ENCODE data around the gene KIAA0232.

The KIAA0232 gene, protein sequence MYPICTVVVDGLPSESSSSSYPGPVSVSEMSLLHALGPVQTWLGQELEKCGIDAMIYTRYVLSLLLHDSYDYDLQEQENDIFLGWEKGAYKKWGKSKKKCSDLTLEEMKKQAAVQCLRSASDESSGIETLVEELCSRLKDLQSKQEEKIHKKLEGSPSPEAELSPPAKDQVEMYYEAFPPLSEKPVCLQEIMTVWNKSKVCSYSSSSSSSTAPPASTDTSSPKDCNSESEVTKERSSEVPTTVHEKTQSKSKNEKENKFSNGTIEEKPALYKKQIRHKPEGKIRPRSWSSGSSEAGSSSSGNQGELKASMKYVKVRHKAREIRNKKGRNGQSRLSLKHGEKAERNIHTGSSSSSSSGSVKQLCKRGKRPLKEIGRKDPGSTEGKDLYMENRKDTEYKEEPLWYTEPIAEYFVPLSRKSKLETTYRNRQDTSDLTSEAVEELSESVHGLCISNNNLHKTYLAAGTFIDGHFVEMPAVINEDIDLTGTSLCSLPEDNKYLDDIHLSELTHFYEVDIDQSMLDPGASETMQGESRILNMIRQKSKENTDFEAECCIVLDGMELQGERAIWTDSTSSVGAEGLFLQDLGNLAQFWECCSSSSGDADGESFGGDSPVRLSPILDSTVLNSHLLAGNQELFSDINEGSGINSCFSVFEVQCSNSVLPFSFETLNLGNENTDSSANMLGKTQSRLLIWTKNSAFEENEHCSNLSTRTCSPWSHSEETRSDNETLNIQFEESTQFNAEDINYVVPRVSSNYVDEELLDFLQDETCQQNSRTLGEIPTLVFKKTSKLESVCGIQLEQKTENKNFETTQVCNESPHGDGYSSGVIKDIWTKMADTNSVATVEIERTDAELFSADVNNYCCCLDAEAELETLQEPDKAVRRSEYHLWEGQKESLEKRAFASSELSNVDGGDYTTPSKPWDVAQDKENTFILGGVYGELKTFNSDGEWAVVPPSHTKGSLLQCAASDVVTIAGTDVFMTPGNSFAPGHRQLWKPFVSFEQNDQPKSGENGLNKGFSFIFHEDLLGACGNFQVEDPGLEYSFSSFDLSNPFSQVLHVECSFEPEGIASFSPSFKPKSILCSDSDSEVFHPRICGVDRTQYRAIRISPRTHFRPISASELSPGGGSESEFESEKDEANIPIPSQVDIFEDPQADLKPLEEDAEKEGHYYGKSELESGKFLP (N-terminal part only)

DNA sequence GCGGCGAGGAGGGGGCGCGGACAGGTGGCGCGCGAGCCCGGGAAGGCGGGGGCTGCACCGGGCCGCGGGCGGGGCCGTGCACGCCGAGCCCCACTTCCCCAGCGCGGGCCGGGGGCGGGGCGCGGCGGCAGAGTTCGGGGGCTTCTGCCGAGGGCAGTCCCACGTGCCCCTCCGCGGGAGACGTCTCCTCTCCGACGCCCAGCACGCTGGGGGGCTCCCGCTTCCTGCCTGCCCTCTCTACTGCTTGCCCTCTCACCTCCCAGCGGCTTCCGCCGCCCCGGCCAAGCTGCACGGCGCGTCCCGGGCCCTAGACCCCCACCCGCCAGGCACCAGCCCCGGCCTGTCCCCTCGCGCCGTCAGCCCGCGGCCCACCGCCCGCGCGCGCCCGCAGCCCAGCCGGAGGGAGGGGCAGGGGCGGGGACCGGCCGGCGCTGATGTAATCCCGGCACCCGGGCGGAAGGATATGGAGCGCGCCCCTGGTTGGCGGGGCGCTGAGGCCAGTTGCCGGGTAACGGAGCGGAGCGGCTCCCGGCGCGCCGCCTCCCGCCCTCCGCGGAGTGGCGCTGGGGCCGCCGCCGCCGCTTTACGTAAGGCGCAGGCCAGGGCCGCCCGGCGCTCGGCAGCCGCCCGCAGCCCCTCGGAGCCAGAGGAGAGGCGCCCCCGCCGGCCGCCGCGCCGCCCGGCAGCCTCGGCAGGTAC, at the start of gene KIAA0232:
KIAA0232 (plus strand) TSS at position 581 of the 699 bp plus-strand sequence. CDS start 41,727 bp downstream, outside the sequence.
- DNase-seq (ENCODE audit: low read depth): peak; percentile 79

DNA sequence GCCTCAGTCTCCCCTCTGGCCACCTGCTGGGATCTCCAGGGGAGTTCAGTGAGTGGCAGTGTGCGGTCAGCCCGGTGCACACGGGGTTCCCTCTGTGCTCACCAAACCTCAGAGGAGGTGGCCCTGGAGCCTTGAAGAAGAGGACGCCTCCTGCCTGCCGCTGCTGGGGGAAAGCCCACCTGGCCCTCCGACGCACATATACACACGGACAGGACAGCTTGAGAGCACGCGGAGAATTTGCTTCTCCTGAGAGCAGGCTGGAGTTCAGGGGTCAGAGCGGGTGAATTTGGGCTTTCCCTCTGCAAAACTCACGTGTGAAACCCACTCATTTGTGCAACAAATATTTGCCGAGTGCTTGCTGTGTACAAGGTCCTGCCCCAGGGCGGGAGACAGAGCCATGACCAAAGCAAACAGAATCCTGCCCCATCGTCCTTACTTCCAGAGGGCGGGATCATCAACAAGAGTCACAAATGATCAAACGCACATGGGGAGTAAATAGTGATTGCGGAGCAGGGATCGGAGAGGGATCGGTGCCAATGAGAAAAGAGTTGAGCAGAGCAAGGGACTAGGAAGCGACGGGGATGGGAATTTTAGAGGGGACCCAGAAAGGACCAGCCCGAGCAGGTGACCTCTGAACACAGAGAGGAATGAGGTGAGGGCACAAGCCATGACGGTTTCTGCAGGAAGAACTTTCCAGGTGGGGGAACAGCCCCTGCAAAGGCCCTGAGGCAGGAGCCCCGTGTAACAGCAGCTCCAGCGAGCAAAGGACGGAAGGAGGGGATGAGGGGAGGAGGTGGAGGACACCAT, 49.0 kb upstream of the KIAA0232 start:
- DNase-seq (ENCODE audit: low read depth): no peak

DNA sequence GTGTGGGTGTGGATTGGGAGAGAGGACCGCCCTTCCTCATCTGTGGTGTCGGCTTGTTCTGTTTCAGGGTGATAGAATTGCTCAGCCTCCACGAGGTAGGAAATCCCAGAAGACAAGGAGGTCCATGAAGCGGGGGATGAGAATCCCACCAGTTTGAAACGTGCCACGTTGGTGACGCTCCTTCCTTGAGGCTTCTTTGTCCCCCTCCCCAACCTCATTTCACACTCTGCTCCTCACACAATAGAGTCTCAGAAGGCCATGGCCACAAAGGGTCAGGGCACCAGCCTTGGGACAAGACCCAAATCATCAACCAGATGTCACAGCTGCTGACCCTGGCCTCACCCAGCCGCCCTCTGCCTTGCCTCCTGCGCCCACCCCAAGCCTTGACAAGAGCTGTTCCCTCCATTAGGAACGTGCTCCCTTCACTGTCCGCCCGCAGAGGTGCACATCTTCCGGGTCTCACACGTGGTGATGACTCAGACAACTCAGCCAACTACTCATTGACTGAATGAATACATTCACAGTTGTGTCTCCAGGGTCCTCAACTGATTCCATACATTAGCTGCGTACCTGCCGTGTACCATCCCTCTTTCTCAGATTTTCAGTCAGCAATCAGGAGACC, 48.3 kb upstream of the KIAA0232 start:
- DNase-seq (ENCODE audit: low read depth): no peak

DNA sequence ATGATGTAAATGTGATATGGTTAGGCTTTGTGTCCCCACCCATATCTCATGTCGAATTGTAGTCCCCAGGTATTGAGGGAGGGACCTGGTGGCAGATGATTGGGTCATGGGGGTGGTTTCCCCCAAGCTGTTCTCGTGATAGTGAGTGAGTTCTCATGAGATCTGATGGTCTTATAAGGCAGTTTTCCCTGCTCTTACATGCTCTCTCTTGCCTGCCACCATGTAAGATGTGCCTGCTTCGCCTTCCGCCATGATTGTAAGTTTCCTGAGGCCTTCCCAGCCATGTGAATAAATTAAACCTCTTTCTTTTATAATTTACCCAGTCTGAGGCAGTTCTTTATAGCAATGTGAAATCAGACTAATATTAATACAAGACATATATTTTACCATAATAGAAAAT, 42.6 kb upstream of the KIAA0232 start:
- no peak for DNase-seq (ENCODE audit: low read depth)

DNA sequence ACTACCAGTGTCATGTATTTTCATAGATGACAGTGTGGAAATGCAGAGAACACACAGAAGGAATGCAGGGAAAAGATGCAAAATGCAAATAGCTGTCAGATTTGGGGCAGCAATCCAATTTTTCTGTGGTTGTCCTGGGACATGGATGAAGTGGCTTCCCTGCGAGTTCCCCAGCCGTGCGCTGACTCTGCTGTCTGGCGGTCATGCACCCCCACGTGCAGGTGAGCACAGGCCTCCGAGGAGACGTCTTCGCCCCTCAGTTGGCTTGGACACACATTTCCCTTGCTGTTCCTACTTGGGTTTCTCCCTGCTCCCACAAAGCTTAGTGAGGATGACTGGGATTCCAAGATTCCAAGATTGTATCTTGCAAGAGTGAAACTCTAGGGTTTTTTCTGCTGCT, 42.2 kb upstream of the KIAA0232 start:
- no peak for DNase-seq (ENCODE audit: low read depth)

GRCh38 chr4:6742507-6742906, 40.0 kb upstream of the KIAA0232 start:
- DNase-seq (ENCODE audit: low read depth): no peak

GRCh38 chr4:6742989-6743388, 39.5 kb upstream of the KIAA0232 start:
- no peak for DNase-seq (ENCODE audit: low read depth)

GRCh38 chr4:6746721-6747293, 35.7 kb upstream of the KIAA0232 start:
- DNase-seq (ENCODE audit: low read depth): no peak

- DNase-seq (ENCODE audit: low read depth): no peak
Observed at GRCh38 chr4:6747294-6748051, 35.1 kb upstream of the KIAA0232 start.

DNA sequence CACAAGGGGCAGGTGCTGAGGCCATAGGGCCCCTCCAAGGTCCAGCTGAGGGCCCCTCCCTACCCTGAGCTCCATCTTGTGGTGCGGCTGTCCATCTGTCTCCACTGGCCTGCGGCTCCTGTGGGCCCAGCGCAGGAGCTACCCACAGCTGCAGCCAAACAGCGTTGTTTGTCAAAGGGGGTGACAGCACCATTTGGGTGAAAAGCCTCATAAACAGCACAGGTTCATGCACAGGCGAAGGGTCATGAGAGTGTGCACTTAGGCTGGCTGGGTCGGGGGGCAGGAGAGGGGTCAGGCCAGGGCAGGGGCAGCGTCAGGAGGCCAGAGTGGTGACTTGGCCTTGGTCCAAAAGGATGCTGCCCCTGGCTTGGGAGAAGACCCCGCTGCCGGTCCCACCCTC, 34.2 kb upstream of the KIAA0232 start:
- DNase-seq (ENCODE audit: low read depth): no peak

GRCh38 chr4:6749340-6750171, 33.0 kb upstream of the KIAA0232 start:
- no peak for DNase-seq (ENCODE audit: low read depth)

GRCh38 chr4:6750286-6751221, 32.0 kb upstream of the KIAA0232 start:
- no peak for DNase-seq (ENCODE audit: low read depth)

GRCh38 chr4:6751611-6752485, 30.7 kb upstream of the KIAA0232 start:
- DNase-seq (ENCODE audit: low read depth): no peak

DNA sequence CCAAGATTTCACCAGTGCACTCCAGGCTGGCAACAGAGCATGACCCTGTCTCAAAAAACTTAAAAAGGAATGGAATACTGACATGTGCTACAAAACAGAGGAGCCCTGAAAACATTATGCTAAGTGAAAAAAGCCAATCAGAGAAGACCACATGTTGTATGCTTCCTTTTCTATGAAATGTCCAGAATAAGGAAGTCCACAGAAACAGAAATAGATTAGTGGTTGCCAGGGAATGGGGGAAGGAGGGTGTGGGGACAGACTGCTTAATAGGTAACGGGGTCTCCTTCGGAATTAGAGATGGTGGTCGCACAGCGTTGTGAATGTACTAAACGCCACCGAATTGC, 30.1 kb upstream of the KIAA0232 start:
- no peak for DNase-seq (ENCODE audit: low read depth)

DNA sequence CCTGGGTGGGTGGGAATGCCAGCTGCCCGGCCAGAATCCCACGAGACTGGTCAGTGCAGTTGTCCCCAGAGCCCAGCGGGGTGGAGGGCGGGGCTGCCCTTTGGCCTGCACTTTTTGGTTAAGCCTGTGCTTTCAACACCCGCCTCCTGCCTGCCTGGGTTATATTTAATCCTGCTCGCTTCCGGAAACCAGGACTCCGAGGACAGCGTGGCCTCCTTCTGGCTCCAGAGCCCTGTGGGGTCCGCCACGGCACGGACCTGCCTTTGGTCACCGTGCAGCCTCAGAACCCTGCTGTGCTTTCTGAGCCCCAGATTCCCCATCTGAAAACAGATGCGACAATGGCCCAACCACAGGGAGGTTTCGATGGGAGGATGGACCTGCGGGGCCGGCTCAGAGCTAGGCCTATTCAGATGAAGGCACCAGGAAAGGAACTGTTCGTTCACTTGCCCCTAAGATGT, 29.4 kb upstream of the KIAA0232 start:
- DNase-seq (ENCODE audit: low read depth): no peak

- DNase-seq (ENCODE audit: low read depth): no peak
Observed at GRCh38 chr4:6753891-6754290, 28.6 kb upstream of the KIAA0232 start.
